ENCODE results near the gene ATRNL1. TPM values are rescaled to one million over a fixed set of nuclear protein-coding genes. Genes with fewer than 3 reads are reported as not detected.

The ATRNL1 gene
- polyA plus RNA-seq, 2 of the 4 experiments (the other 2 are of a cell fraction): 0.13 to 0.34 TPM

DNA sequence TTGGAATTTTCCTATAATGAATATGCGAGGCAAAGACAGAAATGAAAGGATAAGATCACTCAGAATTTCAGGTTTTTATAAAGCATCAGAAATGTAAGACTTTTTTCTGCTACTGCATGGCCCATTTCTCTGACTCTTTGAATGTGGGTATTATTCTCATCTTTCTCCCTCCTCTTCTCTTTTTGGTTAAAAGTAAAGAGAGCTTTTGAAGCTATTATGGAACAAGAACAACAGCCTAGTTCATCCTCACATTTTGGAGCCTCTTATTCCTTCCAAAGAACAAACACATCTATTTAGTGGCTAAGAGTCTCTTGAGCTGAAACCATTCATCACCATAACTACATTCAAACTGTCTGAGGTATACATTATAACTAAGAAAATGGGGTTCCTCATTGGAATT is 19.4 kb upstream of the ATRNL1 start:
- Histone ChIP-seq H3K4me1 (no peaks in the 10 kb centered on the region), H3K9me3 (no peaks in the 10 kb centered on the region), H3K4me2 (no peak overlapping the region), H3K27ac (no peak overlapping the region), H3K4me3 (no peak overlapping the region)
- FAIRE-seq (peak; percentile 13), ATAC-seq (no peak), DNase-seq (ENCODE audit: low read depth in 1 of 2, low spot score in 1 of 2) (no peak)
- 2% methylated on average over 1 of the region's 1 CpG for WGBS (ENCODE audit: missing lambda C conversion rate)
- ChIA-PET CTCF (no interaction called here), POLR2A (interaction anchor here (0.7 kb wide), 1 partner anchor 19 kb away, joined by 3 read pairs; no protein-coding TSS in a partner anchor)
- TF ChIP-seq CTCF (IDR thresholded peaks at IDR 0.05) (no peak), CBX2 (IDR thresholded peaks at IDR 0.05; ENCODE audit: borderline replicate concordance, low read depth) (no peak), FOSB (CRISPR knock-in tag; IDR thresholded peaks at IDR 0.05) (no peak), CHD4 (IDR thresholded peaks at IDR 0.05; ENCODE audit: borderline replicate concordance) (no peak), HOXA7 (CRISPR knock-in tag; IDR thresholded peaks at IDR 0.05) (no peak), CEBPB (IDR thresholded peaks at IDR 0.05) (no peak), PHF8 (IDR thresholded peaks at IDR 0.05; ENCODE audit: borderline replicate concordance, low read depth) (no peak)

GRCh38 chr10:115082506-115082905 is 10.7 kb upstream of the ATRNL1 start:
- TF ChIP-seq FOSL2 (IDR thresholded peaks at IDR 0.05): no peak
- TF ChIP-seq FOSL2 (CRISPR knock-in tag; IDR thresholded peaks at IDR 0.05): no peak
- Histone ChIP-seq H3K4me2 (no peak overlapping the region), H3K4me1 (no peaks in the 10 kb centered on the region), H3K4me3 (no peak overlapping the region), H3K9me3 (peaks cover 9% of the 10 kb centered on the region; the same call in 2 of the 3 replicates), H3K27ac (no peak overlapping the region)
- ChIA-PET POLR2A (no interaction called here), CTCF (no interaction called here)
- FAIRE-seq: no peak
- WGBS (ENCODE audit: missing lambda C conversion rate): 2% methylated on average over 2 of the region's 2 CpGs
- no peak for DNase-seq (ENCODE audit: low read depth in 1 of 2, low spot score in 1 of 2)
- ATAC-seq: no peak

DNA sequence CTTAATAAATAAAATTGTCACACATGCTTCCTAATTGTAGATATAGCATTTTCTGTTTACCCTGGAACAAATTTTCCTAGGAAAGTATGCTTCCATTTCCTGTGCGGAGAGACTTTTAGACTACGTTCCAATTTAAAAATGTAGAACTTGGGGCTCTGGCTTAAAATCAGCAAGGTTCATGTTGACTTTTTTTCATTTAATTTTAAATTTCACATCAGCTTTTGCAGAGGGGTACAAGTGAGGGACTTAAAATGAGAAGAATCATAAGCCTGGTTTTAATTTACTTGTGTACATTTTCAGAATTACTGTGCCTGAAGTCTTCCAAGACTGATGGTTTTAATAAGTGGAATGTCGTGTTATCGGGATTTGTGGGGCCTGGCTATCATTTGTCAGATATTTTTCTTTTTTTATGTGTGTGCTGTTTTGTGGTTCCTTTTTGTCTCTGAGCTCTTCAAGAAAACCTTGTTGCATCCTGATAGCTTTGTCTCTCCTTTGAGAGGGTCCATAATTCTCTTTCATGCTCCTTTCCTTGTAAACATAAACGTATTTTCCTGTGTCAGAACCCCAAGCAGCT is 8.8 kb upstream of the ATRNL1 start:
- ATAC-seq: no peak
- POLR2A ChIA-PET: no interaction called here
- no peak overlapping the region for H3K4me2 ChIP-seq
- H3K4me3 ChIP-seq: no peak overlapping the region
- peaks cover 9% of the 10 kb centered on the region; the same call in 2 of the 3 replicates for H3K9me3 ChIP-seq
- 68% methylated on average over 5 of the region's 5 CpGs for WGBS (ENCODE audit: missing lambda C conversion rate)
- no peak for DNase-seq (ENCODE audit: low read depth in 1 of 2, low spot score in 1 of 2)
- TF ChIP-seq CHD2 (IDR thresholded peaks at IDR 0.05; ENCODE audit: low read length, partially characterized antibody) (no peak), HDAC2 (IDR thresholded peaks at IDR 0.05) (no peak), REST (IDR thresholded peaks at IDR 0.05) (no peak), ZC3H11A (IDR thresholded peaks at IDR 0.05) (no peak), MAX (IDR thresholded peaks at IDR 0.05) (no peak), JUNB (IDR thresholded peaks at IDR 0.05) (no peak), POLR2AphosphoS2 (conservative IDR thresholded peaks at IDR 0.05; ENCODE audit: low read length) (no peak), PHF8 (IDR thresholded peaks at IDR 0.05; ENCODE audit: borderline replicate concordance, low read depth) (no peak)
- TF ChIP-seq, protein P1, sequence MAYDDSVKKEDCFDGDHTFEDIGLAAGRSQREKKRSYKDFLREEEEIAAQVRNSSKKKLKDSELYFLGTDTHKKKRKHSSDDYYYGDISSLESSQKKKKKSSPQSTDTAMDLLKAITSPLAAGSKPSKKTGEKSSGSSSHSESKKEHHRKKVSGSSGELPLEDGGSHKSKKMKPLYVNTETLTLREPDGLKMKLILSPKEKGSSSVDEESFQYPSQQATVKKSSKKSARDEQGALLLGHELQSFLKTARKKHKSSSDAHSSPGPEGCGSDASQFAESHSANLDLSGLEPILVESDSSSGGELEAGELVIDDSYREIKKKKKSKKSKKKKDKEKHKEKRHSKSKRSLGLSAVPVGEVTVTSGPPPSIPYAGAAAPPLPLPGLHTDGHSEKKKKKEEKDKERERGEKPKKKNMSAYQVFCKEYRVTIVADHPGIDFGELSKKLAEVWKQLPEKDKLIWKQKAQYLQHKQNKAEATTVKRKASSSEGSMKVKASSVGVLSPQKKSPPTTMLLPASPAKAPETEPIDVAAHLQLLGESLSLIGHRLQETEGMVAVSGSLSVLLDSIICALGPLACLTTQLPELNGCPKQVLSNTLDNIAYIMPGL (CRISPR knock-in tag; IDR thresholded peaks at IDR 0.05; ENCODE audit: borderline replicate concordance): no peak
- TF ChIP-seq, protein P2, sequence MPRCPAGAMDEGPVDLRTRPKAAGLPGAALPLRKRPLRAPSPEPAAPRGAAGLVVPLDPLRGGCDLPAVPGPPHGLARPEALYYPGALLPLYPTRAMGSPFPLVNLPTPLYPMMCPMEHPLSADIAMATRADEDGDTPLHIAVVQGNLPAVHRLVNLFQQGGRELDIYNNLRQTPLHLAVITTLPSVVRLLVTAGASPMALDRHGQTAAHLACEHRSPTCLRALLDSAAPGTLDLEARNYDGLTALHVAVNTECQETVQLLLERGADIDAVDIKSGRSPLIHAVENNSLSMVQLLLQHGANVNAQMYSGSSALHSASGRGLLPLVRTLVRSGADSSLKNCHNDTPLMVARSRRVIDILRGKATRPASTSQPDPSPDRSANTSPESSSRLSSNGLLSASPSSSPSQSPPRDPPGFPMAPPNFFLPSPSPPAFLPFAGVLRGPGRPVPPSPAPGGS (IDR thresholded peaks at IDR 0.05): no peak
- no peak overlapping the region for H3K27ac ChIP-seq
- CTCF ChIA-PET: interaction anchor here (0.7 to 1.2 kb wide), 2 partner anchors 109 to 208 kb away, joined by 3 to 4 read pairs; no protein-coding TSS in a partner anchor
- no peak for FAIRE-seq
- no peaks in the 10 kb centered on the region for H3K4me1 ChIP-seq

Data from A549 (cell line).